HepG2 (cell line): ENCODE data around the gene RRAD. TPM values are rescaled to one million over a fixed set of nuclear protein-coding genes. Genes with fewer than 3 reads are reported as not detected.

Experiments used
- AHR ChIP-seq: IDR thresholded peaks from 2 replicates; pipeline ENCODE4 v1.6.1; 2018; ENCODE audit warnings: missing genetic modification reagents, missing compliant biosample characterization
- EP300 ChIP-seq, 3 experiments: sonication (generic) in 1 of 3; formaldehyde crosslinking in 1 of 3; IDR thresholded peaks; 2 replicates each; pipeline versions ENCODE4 v1.5.1 to v1.6.1; 2011 to 2020; ENCODE audit warnings: low read depth in 2 of 3, low read length in 2 of 3, borderline replicate concordance in 1 of 3, improper control_type of control experiment in 1 of 3, mild to moderate bottlenecking in 1 of 3, missing genetic modification reagents in 1 of 3, moderate library complexity in 1 of 3
- KDM5A ChIP-seq: fragments of 200-600 bp; sonication (generic); IDR thresholded peaks from 2 replicates; pipeline ENCODE4 v1.7.0; 2018; ENCODE audit warnings: antibody characterized with exemption, mild to moderate bottlenecking, low read length, borderline replicate concordance
- MAX ChIP-seq: IDR thresholded peaks from 2 replicates; pipeline ENCODE4 v1.6.1; 2012; ENCODE audit warnings: inconsistent platforms
- MLXIP ChIP-seq: sonication (generic); formaldehyde crosslinking; IDR thresholded peaks from 2 replicates; pipeline ENCODE4 v1.9.0; 2021; ENCODE audit warnings: missing genetic modification reagents, borderline replicate concordance
- POLR2AphosphoS5 ChIP-seq: IDR thresholded peaks from 2 replicates; pipeline ENCODE4 v1.6.1; 2012; ENCODE audit warnings: low read depth, low read length
- SP4 ChIP-seq: sonication (generic); formaldehyde crosslinking; IDR thresholded peaks from 2 replicates; pipeline ENCODE4 v1.8.1; 2023; ENCODE audit warnings: mild to moderate bottlenecking, missing genetic modification reagents
- ZFP36 ChIP-seq: fragments of 150-350 bp; IDR thresholded peaks from 2 replicates; pipeline ENCODE4 v1.6.1; 2018; ENCODE audit warnings: borderline replicate concordance, low read length, low read depth; ENCODE audit not compliant: partially characterized antibody
- ZNF230 ChIP-seq: sonication (generic); formaldehyde crosslinking; IDR thresholded peaks from 2 replicates; pipeline ENCODE4 v1.4.0; 2020; ENCODE audit warnings: mild to moderate bottlenecking, missing genetic modification reagents
- ZNF513 ChIP-seq: sonication (generic); formaldehyde crosslinking; conservative IDR thresholded peaks from 2 replicates; pipeline ENCODE4 v1.5.0; 2020; ENCODE audit warnings: missing genetic modification reagents
- ZNF605 ChIP-seq: sonication (generic); formaldehyde crosslinking; IDR thresholded peaks from 2 replicates; pipeline ENCODE4 v1.8.0; 2022; ENCODE audit warnings: mild to moderate bottlenecking, missing genetic modification reagents
- polyA plus RNA-seq, 8 experiments: library from polyadenylated mRNA; depleted of rRNA in 3 of 8; stranded (reverse) in 7 of 8; unstranded in 1 of 8; fragments of >200 nt; fragmentation: Illumina TruSeq in 4 of 8; extraction: Trizol in 4 of 8; gene quantifications; 2 replicates each; pipeline versions ENCODE4 v1.2.1 to v1.2.3, GENCODE V29; 2011 to 2016; ENCODE audit warnings: low read depth in 4 of 8, missing spikeins in 1 of 8, mixed read lengths in 1 of 8; ENCODE audit not compliant: insufficient read depth in 1 of 8
- total RNA-seq, 5 experiments: library from RNA; depleted of rRNA; stranded (reverse); fragments of >200 nt; fragmentation: Illumina TruSeq; extraction: Trizol; gene quantifications; 2 replicates each; pipeline ENCODE4 v1.2.3, GENCODE V29; 2016; ENCODE audit warnings: low read depth in 1 of 5
- TF ChIP-seq, protein P1 (sequence below): sonication (generic); formaldehyde crosslinking; IDR thresholded peaks from 2 replicates; pipeline ENCODE4; 2020; ENCODE audit warnings: missing genetic modification reagents, mild to moderate bottlenecking, borderline replicate concordance
- TF ChIP-seq, protein P2 (sequence below): sonication (generic); formaldehyde crosslinking; IDR thresholded peaks from 2 replicates; pipeline ENCODE4 v1.5.1; 2020; ENCODE audit warnings: mild to moderate bottlenecking, missing genetic modification reagents, borderline replicate concordance

The RRAD gene
- total and polyA plus RNA-seq, 2 of the 13 experiments (the other 11 are each of a cell fraction or from before 2014, with no cell fraction given), result 0.80 to 1.1 TPM

DNA sequence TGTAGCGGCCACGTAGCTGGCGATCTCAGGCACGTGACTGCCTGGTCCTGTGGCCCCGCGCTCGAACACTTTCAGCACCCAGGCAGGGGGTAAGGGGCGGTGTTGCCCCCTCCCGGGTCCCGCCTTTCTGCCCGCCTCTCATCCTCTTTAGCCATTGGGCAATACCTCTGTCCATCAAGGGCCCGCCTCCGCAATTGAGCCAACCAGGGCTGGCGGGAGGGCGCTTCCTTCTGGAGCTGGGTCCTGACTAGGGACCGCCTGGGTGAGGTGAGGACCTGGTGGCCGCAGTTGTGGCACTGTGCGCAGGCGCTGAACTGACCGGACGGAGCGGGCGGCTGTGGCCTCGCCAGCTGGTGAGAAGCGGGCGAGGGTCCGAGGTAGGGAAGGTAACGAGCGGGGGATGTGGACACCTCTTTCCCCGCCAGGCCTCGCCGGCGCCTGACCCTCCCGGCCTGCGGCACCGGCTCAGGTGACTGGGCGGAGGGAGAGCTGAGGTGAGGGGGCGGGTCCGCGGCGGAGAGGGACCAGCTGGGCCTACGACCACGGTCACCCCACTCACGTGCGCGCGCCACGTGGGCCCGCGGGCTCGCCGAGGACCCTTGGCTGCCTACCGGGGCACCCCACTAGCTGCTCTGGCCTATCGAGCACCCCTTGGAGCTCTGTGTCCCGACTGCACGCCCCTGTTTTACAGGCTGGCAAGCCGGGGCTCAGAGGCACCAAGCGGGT lies 44.9 kb downstream of the RRAD start, which contains the start of gene PDP2 (continued):
- peak; percentile 37 for TF ChIP-seq ZNF513
- no peak for TF ChIP-seq ZFP36
- TF ChIP-seq POLR2AphosphoS5, result peak; percentile 86
- TF ChIP-seq, protein P1, sequence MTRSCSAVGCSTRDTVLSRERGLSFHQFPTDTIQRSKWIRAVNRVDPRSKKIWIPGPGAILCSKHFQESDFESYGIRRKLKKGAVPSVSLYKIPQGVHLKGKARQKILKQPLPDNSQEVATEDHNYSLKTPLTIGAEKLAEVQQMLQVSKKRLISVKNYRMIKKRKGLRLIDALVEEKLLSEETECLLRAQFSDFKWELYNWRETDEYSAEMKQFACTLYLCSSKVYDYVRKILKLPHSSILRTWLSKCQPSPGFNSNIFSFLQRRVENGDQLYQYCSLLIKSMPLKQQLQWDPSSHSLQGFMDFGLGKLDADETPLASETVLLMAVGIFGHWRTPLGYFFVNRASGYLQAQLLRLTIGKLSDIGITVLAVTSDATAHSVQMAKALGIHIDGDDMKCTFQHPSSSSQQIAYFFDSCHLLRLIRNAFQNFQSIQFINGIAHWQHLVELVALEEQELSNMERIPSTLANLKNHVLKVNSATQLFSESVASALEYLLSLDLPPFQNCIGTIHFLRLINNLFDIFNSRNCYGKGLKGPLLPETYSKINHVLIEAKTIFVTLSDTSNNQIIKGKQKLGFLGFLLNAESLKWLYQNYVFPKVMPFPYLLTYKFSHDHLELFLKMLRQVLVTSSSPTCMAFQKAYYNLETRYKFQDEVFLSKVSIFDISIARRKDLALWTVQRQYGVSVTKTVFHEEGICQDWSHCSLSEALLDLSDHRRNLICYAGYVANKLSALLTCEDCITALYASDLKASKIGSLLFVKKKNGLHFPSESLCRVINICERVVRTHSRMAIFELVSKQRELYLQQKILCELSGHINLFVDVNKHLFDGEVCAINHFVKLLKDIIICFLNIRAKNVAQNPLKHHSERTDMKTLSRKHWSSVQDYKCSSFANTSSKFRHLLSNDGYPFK, result peak; percentile 94
- TF ChIP-seq MLXIP (CRISPR knock-in tag), result peak; percentile 61; the same call in 1 of the 2 replicates
- peak; percentile 96 for TF ChIP-seq SP4 (CRISPR knock-in tag)
- peak; percentile 98 for TF ChIP-seq ZNF605 (CRISPR knock-in tag)
- TF ChIP-seq ZNF230 (CRISPR knock-in tag), result peak; percentile 98
- TF ChIP-seq AHR (CRISPR knock-in tag), result peak; percentile 74; the same call in 1 of the 2 replicates
- TF ChIP-seq EP300 (IDR thresholded peaks at IDR 0.05; ENCODE audit: low read depth in 2 of 2, low read length in 2 of 2), result peak in 1 of 2 experiments; percentile 1; a peak in 1 of 4 replicates
- TF ChIP-seq EP300 (CRISPR knock-in tag; IDR thresholded peaks at IDR 0.05; ENCODE audit: borderline replicate concordance), result peak; percentile 60; the same call in 1 of the 2 replicates
- TF ChIP-seq KDM5A, result peak; percentile 22; the same call in 1 of the 2 replicates
- TF ChIP-seq, protein P2, sequence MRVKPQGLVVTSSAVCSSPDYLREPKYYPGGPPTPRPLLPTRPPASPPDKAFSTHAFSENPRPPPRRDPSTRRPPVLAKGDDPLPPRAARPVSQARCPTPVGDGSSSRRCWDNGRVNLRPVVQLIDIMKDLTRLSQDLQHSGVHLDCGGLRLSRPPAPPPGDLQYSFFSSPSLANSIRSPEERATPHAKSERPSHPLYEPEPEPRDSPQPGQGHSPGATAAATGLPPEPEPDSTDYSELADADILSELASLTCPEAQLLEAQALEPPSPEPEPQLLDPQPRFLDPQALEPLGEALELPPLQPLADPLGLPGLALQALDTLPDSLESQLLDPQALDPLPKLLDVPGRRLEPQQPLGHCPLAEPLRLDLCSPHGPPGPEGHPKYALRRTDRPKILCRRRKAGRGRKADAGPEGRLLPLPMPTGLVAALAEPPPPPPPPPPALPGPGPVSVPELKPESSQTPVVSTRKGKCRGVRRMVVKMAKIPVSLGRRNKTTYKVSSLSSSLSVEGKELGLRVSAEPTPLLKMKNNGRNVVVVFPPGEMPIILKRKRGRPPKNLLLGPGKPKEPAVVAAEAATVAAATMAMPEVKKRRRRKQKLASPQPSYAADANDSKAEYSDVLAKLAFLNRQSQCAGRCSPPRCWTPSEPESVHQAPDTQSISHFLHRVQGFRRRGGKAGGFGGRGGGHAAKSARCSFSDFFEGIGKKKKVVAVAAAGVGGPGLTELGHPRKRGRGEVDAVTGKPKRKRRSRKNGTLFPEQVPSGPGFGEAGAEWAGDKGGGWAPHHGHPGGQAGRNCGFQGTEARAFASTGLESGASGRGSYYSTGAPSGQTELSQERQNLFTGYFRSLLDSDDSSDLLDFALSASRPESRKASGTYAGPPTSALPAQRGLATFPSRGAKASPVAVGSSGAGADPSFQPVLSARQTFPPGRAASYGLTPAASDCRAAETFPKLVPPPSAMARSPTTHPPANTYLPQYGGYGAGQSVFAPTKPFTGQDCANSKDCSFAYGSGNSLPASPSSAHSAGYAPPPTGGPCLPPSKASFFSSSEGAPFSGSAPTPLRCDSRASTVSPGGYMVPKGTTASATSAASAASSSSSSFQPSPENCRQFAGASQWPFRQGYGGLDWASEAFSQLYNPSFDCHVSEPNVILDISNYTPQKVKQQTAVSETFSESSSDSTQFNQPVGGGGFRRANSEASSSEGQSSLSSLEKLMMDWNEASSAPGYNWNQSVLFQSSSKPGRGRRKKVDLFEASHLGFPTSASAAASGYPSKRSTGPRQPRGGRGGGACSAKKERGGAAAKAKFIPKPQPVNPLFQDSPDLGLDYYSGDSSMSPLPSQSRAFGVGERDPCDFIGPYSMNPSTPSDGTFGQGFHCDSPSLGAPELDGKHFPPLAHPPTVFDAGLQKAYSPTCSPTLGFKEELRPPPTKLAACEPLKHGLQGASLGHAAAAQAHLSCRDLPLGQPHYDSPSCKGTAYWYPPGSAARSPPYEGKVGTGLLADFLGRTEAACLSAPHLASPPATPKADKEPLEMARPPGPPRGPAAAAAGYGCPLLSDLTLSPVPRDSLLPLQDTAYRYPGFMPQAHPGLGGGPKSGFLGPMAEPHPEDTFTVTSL (CRISPR knock-in tag), result peak; percentile 42
- peak; percentile 97 for TF ChIP-seq MAX
